GM18861 (cell line): ENCODE results near the gene CCSAP.

Experiments
- ATAC-seq: cut with Tn5 transposase; IDR thresholded peaks from one replicate; pipeline ENCODE4 v1.9.1; 2021; ENCODE audit not compliant: unreplicated experiment

Gene CCSAP

DNA sequence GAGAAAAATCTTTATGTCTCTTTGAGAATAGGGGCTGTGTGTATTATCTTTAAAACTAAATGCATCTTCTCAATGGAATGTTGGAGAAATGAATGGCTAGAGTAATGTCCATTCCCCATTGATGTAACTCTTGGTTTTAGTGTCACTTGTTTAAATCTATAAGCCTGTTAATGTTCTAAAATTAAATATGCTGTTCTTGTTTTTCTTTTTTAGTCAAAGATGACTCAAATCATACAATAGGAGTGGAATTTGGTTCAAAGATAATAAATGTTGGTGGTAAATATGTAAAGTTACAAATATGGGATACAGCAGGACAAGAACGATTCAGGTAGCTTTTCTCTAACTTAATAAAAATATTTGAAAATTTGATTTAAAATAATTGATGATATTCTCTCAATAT is 54.3 kb downstream of the CCSAP start:
- no peak for ATAC-seq

DNA sequence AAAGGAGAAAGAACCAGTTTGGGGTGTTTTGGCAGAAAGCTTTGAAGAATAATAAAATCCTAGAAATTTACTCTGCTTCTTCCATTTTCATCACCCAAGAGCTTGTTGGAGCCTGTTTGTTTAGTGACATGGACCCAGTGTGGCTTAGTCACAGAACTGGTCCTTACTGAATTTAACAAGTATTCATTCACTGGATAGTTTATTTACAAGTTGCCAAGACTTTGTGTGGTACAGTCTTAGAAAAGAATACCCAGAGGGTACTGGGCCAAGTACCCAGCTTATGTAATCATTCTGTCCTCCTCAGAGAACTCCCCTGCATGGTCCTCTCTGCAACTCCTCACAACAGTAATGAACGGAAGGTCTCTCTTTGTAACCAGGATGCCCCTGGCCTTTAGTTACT is 55.6 kb downstream of the CCSAP start:
- ATAC-seq = no peak

DNA sequence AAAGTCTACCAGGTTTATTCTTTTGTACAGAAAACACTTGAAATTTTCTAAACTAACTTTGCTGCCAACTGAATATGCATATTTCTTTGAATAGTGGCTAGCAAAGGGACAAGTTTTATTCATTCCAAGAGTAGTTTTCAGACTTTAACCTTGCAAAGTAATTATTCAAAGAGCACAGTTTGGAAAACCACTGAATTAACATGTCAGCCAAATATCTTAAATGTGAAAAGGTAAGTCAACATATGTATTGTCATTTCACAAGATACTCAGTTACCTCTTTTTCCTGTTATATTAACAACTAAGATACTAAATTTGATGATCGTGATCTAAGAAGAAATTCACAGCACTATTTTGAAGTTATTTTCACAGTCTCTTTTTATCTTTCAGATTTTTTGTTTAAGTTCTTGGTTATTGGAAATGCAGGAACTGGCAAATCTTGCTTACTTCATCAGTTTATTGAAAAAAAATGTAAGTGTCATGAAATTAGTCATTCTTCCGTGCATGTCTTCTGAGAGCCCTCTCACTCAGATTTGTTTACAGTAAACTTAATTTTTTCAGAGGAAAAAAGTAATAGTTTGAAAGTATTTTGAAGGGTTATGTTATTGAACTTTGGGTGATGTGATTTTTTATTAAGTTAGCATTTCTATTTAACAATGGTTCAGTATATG is 56.6 kb downstream of the CCSAP start:
- ATAC-seq = no peak

DNA sequence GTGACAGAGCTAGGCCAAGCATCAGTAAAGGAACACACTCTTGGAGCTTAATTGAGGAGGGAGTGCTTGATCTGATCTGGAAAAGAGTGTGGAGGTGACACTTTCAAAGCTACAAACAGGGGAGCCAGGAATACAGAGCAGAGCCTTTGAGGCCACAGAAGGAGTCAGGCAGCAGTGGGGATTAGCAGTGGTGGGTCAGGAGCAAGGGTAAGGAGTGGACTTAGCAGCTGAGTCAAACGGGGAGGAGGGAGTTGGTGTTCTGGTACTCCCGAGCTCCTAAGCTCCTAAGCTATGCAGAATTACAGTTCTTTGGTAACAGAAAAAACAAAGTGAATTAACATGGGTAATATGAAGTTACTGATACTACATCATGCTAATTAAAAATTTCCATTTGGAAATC is 57.4 kb downstream of the CCSAP start:
- no peak for ATAC-seq

DNA sequence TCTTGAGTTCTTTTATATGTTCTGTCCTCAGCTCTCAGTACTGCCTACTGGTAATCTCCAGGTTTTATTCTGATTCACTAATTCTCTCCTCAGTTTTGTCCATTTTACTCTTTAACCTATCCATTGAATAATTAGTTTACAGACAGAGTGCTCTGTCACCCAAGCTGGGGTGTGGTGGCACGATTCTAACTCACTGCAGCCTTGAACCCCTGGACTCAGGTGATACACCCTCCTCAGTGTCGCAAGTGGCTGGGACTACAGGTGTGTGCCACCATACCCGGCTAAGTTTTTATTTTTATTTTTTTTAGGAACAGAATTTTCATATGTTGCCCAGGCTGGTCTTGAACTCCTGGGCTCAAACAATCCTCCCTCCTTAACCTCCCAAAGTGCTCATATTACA is 58.0 kb downstream of the CCSAP start:
- ATAC-seq = no peak

DNA sequence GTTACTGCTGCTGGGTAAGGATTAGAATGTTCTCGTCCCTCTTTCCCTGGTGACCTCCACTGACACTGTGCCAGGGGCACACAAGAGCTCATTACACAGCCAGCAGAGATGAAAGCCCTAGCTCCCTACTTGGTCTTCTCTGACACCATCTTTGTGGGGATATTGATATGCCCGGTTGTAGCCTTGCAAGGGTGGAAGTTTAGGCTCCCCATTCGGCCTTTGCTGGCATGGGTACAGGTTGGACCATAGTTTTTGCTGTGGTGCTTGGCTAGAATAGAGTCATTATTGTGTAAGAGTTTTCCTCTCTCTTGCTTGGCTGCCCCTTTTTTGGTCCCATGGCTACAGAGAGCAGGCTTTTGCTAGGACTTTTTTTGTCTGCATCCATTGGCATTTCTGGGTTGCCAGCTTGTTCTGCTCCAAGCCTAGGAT is 59.6 kb downstream of the CCSAP start:
- no peak for ATAC-seq

DNA sequence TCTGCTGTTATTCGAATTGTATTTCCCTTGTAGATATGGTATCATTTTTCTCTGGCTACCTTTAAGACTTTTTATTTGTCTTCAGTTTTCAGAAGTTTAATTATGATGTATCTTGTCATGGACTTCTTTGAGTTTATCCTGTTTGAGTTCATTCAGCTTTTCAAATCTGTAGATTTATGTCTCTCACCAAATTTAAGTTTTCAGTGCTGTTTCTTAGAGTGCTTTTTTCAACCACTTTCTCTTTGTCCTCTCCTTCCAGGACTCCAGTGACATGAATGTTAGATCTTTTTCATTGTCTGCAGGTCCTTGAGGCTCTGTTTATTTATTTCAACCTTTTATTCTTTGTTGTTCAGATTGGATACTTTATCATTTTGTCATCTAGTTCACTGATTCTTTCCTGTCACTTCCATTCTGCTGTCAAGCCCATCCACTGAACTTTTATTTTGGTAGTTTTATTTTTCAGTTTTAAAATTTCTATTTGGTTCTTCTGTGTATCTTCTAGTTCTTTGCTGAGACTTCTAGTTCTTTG is 60.5 kb downstream of the CCSAP start:
- ATAC-seq = no peak

DNA sequence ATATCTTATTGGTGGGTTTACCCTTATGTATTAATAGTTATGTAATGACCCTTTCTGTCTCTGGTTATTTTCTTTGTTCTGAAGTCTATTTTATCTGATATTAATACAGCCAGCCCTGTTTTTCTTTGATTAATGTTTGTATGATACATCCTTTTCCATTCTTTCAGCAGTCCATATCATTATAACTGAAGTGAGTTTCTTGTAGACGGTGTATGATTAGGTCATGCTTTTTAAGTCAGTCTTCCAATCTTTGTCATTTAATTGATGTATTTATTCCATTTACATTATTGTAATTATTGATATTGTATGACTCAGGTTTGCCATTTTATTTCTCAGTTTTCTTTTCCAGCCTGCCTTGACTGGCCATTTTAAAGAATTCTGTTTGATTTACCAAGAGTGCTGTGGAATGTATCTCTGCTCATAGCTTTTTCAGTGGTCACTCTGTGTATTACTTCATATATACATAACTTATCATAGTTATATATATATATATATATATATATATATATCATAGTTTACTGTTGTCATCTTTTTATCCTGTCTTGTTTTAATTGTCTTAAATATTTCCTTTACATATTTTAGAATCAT is 61.4 kb downstream of the CCSAP start:
- no peak for ATAC-seq

DNA sequence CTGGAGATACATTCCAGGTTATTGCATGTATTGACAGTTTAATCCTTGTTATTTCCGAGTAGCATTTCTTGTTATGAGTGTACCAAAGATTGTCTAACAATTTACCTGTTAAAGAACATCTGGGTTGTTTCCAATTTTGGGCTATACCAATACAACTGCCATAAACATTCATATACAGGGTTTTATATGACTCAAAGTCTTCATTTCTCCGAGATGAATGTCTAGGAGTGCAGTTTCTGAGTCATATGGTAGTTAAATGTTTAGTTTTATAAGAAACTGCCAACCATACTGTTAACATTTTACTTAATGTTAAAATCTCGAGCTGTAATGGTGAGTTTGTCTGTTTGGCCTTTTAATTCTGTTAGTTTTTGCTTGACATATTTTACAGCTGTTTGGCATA is 61.9 kb downstream of the CCSAP start:
- ATAC-seq = no peak

DNA sequence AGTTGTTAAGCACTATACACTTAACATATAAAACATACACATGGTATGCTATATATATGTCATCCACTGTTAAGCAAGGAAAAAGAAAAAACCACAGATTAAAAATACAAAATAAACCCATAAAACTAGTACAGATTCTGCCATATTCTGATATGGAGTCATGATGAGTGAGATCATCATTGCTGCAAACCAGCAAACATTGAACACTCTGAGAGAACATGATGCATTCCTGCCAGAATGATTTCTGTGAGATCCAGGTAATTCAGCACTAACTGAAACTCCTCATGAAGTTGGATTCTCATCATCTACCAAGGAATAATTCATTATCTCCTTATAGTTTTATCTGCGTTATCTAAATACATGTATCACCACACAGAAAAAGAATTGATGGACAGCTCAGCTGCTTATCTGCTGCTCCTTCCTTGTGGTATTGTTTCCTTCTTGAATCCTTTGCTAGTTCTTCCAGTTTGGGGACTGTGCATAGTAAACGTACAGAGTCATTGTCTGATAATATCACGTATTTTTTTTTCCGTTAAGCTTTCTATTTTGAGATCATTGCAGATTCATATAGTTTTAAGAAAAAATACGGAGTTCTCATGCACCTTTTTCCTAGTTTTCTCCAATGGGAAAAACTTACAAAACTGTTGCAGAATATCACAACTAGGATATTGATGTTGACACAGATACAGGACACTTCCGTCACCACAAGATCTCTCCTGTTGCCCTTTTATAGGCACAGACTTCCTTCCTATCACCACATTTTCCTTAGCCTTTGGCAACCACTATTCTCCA is 62.6 kb downstream of the CCSAP start:
- ATAC-seq = no peak

DNA sequence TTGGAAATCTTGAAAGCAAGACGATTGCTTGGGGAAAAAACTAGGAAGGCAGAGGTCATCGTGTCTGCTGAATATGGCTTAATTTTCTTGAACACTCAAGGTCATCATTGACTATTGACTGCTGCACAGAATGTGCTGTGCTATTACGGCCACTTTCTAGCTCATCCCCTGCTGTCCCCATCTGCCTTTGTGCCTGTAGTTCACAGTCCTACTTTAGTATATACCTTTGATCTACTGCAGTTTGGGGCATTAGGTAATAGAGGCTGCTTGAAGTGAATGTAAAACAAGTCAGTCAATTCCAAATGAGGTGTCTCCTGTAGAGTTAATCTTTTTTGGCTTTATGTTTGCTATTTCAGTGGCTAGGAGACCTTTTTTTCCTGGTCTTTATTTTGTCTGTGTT is 63.6 kb downstream of the CCSAP start:
- ATAC-seq = no peak

DNA sequence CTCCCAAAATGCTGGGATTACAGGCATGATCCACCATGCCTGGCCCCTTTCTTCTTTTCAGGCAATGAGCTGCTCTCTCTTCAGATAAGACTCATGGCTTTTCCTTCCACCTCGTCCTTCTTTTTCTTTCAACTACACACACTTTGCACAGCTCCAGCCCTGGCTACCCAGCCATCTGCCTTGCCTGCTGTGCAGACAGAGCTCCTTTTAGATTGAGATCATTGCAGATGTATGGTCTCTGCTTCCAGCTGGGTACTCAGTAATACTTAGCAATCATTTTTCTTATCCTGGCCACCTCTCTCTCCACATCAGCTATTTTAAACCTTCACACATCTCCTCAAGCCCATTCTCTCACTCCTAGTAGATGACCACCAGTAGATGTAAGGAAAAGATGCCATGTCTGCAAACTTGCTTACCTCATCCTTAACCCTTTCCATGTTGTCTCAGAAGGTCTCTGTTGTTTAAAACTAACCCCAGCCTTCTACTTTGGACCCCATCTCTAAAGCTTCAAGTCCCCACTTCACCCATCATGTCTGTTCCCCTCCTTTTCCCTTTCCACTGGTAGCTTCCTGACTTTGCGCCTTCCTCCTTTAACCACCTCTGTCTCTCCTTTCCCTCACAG is 64.6 kb downstream of the CCSAP start:
- ATAC-seq = no peak

DNA sequence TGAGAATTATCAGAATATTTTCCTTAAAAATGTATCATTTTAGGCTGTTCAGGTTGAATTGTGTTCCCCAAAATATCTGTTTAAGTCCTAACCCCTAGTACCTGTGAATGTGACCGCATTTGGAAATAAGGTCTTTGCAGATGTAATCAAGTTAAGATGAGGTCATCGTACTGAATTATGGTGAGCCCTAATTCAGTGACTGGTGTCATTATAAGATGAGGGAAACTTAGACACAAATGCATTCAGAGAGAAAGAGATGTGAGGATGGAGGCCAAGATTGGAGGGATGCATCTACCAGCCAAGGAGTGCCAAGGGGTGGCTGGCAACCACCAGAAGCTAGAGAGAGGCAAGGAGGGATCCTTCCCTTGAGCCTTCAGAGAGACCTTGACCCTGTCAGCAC is 67.8 kb downstream of the CCSAP start:
- ATAC-seq = no peak

DNA sequence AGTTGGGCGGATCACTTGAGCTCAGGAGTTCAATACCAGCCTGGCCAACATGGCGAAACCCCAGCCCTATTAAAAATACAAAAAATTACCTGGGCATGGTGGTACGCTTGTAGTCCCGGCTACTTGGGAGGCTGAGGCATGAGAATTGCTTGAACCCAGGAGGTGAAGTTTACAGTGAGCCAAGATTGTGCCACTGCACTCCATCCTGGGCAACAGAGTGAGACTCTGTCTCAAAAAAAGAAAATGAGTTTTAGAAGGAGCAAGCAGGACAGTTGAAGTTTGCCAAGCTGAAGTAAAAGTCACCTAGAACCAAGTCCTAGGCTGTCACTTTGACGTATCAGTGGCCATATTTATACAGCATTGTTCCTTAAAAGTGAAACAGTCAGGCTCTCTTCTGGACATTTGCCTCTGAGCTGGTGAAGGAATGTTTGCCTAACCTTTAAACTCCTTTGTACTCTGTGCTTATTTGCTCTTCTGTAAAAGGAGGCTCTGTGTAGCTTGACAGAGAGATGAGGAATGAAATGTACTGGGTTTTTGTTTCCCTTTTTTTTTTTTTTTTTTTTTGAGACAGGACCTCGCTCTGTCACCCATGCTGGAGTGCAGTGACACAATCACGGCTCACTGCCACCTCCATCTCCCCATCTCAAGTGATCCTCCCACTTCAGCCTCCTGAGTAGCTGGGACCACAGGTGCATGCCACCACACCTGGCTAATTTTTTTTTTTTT is 69.2 kb downstream of the CCSAP start:
- ATAC-seq = no peak

DNA sequence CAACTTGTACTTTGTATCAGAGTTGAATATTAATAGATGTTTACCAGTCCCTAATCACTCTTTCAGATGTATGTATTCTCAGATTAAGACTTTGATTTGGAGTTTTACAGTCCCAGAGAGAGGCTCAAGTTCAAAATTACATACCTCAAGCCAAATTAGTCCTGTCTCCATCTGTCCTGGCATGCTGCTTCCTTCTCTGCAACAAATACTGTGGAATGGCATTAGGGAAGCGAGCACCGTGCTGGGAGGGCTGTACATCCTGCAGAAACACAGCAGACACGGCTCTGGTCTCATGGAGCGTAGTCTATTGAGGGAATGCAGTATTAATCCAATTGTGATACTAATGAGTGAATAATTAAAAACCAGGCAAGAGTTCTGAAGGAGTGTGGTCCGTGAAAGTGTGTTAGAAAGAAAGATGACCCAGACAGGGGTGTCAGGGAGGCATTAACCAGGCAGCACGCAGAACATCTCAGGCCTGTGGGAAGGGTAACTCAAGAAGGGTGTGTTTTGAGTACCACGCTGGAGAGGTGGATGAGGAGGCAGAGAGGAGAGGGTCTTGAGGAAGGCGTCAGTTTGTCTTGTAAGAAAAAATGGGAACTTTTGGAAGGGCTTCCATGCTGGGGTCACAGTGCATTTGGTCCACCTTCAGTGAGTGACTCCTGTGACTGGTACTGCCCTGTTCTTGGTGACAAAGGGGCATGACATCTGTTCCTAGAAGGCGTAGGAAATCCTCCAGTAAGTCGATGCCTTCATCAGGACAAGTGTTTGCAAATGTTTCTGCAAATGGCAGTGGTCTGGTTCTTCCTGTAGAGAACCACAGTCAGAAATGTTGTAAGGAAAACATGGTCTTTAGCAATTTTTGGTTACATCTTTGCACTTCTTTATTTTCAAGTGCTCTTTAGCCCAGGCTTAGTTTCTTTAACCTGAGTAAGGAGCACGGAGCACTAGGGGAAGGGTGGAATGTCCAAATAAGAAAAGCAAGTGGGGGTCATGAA is 70.4 kb downstream of the CCSAP start:
- ATAC-seq = no peak

DNA sequence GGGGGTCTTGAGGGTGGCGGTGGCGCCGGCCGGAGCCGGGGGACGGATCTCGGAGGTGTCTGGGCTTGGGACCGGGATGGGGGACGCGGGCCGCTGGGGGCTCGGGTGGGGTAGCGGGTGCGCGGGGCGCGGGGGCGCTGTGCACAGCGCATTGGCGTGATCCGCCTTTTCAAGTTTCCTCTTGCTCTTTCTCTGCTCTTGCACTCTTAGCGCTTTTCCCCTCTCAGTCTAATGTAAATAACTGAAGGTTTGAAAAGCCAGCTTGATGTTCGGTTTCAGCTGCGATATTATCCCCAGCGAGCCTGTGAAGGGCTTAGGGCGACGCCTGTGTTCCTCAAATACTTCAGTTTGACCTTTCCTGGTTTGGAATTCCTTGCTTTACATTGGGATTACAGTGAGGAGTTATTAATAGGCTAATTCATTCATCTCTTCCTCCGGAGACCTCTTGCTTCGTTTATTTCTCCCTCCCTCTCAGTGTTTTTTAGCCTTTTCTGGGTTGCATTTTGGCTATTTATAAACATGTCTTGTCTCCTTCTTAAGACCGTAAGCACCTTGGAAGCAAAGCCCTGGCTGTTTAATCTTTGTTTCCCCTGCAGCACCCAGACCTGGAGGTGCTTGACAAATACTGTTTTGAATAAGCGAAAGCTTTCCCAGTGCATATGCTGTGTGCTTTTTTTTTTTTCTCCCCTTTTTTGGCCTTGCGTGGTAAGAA is 71.2 kb downstream of the CCSAP start:
- ATAC-seq = peak; percentile 29
